ENCODE data around the gene GABARAPL1. TPM values are rescaled to one million over a fixed set of nuclear protein-coding genes. Genes with fewer than 3 reads are reported as not detected.

GABARAPL1 gene
- total RNA-seq, 1 experiment from 2014 or later = 55.6 TPM

DNA sequence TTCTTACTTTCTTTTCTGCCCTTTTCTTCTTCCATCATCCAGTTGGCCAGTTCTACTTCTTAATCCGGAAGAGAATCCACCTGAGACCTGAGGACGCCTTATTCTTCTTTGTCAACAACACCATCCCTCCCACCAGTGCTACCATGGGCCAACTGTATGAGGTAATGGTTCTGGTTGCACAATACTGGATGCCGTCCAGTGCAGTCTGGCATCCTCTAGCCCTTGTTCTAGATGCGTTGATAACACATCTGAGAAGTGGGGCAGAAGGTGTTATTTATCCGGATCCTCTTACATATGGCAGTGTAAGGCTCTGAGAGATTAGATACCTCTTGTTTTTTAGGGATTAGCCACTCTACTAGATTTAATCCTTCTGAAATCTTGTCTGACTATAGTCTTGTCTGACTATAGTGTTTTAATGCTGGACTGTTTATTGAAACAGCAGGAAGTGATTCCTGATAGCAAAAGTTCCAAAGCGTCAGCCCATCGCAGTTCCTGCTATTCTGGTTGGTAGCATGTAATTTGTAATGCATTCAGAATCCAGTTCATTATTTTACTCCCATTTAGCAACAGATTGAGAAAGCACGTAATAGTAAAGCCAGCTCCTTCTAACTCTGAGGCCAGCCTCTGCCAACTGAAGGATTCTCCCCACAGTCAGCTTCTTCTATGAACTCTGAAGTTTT lies 7.9 kb downstream of the GABARAPL1 start:
- Histone ChIP-seq H3K9me3 (ENCODE audit: control insufficient read depth, low read depth, low read length) (no peaks in the 10 kb centered on the region), H3K14ac (ENCODE audit: insufficient read depth, low read length) (no peak overlapping the region), H2BK120ac (ENCODE audit: low read depth, low read length, poor library complexity, severe bottlenecking) (no peak overlapping the region), H3K27ac (ENCODE audit: insufficient read length, low read depth, low read length) (no peak overlapping the region), H3K27me3 (ENCODE audit: insufficient read depth, low read length) (no peaks in the 10 kb centered on the region), H3K9ac (ENCODE audit: extremely low read depth, insufficient read length, low read length) (no peak overlapping the region), H4K91ac (ENCODE audit: insufficient read length, low read depth, low read length) (no peak overlapping the region), H2AK5ac (ENCODE audit: insufficient read length, low read length) (no peak overlapping the region), H2BK12ac (ENCODE audit: insufficient read length, low read depth, low read length) (no peak overlapping the region), H4K5ac (ENCODE audit: insufficient read length, low read depth, low read length) (no peak overlapping the region), H2AFZ (ENCODE audit: low read length) (no peak overlapping the region), H2BK5ac (ENCODE audit: insufficient read length, low read length) (no peak overlapping the region), H3K23ac (ENCODE audit: insufficient read length, low read depth, low read length) (no peak overlapping the region), H2BK20ac (ENCODE audit: low read depth, low read length, poor library complexity, severe bottlenecking) (no peak overlapping the region), H3K4me2 (ENCODE audit: insufficient read depth, insufficient read length, low read length) (no peak overlapping the region), H3K79me1 (ENCODE audit: insufficient read depth, low read depth, low read length, poor library complexity, severe bottlenecking) (peaks cover 7% of the 10 kb centered on the region), H3K4me1 (ENCODE audit: insufficient read depth, low read length) (no peaks in the 10 kb centered on the region; the same call in 1 of the 2 replicates), H2BK15ac (ENCODE audit: low read depth, low read length) (no peak overlapping the region), H4K8ac (replicated peaks; ENCODE audit: insufficient read length, low read depth, low read length) (no peak overlapping the region), H3K79me2 (ENCODE audit: insufficient read depth, low read length) (no peaks in the 10 kb centered on the region), H3K18ac (ENCODE audit: insufficient read length, low read depth, low read length) (no peak overlapping the region), H3T11ph (ENCODE audit: low read length) (no peak overlapping the region), H3K56ac (ENCODE audit: insufficient read length, low read depth, low read length) (no peak overlapping the region), H4K20me1 (ENCODE audit: control insufficient read depth, insufficient read depth, insufficient read length) (no peaks in the 10 kb centered on the region), H3K4ac (ENCODE audit: low read depth, low read length) (no peak overlapping the region), H3K23me2 (ENCODE audit: insufficient read length, low read depth, low read length, poor library complexity, severe bottlenecking) (no peaks in the 10 kb centered on the region)
- no peak for DNase-seq
- Mint-ChIP-seq H3K4me1 (peaks cover 1 to 4% of the 10 kb centered on the region in 2 experiments), H3K9me3 (no peaks in the 10 kb centered on the region), H3K4me3 (no peak overlapping the region), H3K27ac (no peak overlapping the region), H3K27me3 (ENCODE audit: low read depth) (no peaks in the 10 kb centered on the region), H3K36me3 (ENCODE audit: insufficient read depth in 1 of 3, low read depth in 3 of 3) (peaks cover 47 to 67% (median 57%) of the 10 kb centered on the region in 3 experiments)
- TF ChIP-seq, protein P1, sequence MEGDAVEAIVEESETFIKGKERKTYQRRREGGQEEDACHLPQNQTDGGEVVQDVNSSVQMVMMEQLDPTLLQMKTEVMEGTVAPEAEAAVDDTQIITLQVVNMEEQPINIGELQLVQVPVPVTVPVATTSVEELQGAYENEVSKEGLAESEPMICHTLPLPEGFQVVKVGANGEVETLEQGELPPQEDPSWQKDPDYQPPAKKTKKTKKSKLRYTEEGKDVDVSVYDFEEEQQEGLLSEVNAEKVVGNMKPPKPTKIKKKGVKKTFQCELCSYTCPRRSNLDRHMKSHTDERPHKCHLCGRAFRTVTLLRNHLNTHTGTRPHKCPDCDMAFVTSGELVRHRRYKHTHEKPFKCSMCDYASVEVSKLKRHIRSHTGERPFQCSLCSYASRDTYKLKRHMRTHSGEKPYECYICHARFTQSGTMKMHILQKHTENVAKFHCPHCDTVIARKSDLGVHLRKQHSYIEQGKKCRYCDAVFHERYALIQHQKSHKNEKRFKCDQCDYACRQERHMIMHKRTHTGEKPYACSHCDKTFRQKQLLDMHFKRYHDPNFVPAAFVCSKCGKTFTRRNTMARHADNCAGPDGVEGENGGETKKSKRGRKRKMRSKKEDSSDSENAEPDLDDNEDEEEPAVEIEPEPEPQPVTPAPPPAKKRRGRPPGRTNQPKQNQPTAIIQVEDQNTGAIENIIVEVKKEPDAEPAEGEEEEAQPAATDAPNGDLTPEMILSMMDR (conservative IDR thresholded peaks at IDR 0.05) = no peak
- WGBS (ENCODE audit: extremely low coverage, insufficient read length, low lambda C conversion rate) = no CpG with 5 or more reads among the region's 8 CpGs
